Suprapubic skin (tissue), 4 donors: Measurements from ENCODE around the gene MAP7D1.

Experiments
- POLR2A ChIP-seq, 2 donors: fragments of 450-650 bp; IDR thresholded peaks; one replicate each; pipeline ENCODE4 v1.6.1; 2017; ENCODE audit warnings: antibody characterized with exemption in 2 of 2, mild to moderate bottlenecking in 2 of 2, moderate library complexity in 2 of 2
- POLR2AphosphoS5 ChIP-seq, 3 donors: sonication (generic); formaldehyde crosslinking; IDR thresholded peaks; one replicate each; pipeline ENCODE4 v1.6.1; 2017; ENCODE audit warnings: antibody characterized with exemption in 3 of 3
- TF ChIP-seq, protein P1 (sequence below), 2 donors: fragments of 200-600 bp in 1 of 2; fragments of 450-650 bp in 1 of 2; sonication (generic) in 1 of 2; IDR thresholded peaks; one replicate each; pipeline ENCODE4 v1.5.1; 2016 to 2019; ENCODE audit warnings: antibody characterized with exemption in 2 of 2, mild to moderate bottlenecking in 1 of 2, moderate library complexity in 1 of 2

DNA sequence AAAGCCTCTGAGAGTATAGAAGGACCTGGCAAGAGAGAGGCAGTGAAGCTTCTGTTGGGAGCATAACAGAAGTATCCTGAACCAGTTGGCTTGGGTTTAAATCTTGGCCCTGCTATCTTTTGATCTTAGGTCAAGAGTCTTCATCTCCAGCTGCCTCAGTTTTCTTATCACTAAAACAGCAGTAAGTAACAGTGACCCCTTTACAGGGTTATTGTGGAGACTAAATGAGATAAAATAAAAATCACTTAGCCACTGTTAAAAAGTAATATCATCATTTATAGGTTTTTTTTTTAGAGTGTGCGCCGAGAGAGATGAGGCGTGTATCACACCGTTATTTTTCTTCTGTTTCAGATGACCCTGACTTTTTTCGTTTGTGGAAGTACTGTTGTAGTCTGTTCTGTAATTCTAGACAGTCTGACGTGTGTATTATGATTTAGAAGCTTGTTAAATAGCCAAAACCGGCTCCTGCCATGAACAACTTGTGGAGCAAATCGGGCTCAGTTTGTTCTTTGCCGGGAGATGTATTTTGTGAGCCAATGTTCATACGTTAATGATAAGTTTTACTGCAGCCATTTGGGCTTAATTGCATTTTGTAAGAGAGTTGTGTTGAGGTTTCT lies 69.4 kb downstream of the MAP7D1 start:
- TF ChIP-seq POLR2AphosphoS5 (IDR thresholded peaks at IDR 0.05) (no peak), POLR2A (IDR thresholded peaks at IDR 0.05) (no peak)
- TF ChIP-seq, protein P1, sequence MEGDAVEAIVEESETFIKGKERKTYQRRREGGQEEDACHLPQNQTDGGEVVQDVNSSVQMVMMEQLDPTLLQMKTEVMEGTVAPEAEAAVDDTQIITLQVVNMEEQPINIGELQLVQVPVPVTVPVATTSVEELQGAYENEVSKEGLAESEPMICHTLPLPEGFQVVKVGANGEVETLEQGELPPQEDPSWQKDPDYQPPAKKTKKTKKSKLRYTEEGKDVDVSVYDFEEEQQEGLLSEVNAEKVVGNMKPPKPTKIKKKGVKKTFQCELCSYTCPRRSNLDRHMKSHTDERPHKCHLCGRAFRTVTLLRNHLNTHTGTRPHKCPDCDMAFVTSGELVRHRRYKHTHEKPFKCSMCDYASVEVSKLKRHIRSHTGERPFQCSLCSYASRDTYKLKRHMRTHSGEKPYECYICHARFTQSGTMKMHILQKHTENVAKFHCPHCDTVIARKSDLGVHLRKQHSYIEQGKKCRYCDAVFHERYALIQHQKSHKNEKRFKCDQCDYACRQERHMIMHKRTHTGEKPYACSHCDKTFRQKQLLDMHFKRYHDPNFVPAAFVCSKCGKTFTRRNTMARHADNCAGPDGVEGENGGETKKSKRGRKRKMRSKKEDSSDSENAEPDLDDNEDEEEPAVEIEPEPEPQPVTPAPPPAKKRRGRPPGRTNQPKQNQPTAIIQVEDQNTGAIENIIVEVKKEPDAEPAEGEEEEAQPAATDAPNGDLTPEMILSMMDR (IDR thresholded peaks at IDR 0.05), result no peak
